HG03045 (cell line): Measurements from ENCODE around the gene D2HGDH.
"Not testable (repeated sequence)": the region's sequence is repeated elsewhere in the genome, so short reads cannot be mapped to it uniquely, and the experiment has no call there.

Source experiments
- ATAC-seq: cut with Tn5 transposase; IDR thresholded peaks from one replicate; pipeline ENCODE4 v1.9.1; 2021; ENCODE audit warnings: mild to moderate bottlenecking, moderate library complexity; ENCODE audit not compliant: unreplicated experiment

Gene D2HGDH

DNA sequence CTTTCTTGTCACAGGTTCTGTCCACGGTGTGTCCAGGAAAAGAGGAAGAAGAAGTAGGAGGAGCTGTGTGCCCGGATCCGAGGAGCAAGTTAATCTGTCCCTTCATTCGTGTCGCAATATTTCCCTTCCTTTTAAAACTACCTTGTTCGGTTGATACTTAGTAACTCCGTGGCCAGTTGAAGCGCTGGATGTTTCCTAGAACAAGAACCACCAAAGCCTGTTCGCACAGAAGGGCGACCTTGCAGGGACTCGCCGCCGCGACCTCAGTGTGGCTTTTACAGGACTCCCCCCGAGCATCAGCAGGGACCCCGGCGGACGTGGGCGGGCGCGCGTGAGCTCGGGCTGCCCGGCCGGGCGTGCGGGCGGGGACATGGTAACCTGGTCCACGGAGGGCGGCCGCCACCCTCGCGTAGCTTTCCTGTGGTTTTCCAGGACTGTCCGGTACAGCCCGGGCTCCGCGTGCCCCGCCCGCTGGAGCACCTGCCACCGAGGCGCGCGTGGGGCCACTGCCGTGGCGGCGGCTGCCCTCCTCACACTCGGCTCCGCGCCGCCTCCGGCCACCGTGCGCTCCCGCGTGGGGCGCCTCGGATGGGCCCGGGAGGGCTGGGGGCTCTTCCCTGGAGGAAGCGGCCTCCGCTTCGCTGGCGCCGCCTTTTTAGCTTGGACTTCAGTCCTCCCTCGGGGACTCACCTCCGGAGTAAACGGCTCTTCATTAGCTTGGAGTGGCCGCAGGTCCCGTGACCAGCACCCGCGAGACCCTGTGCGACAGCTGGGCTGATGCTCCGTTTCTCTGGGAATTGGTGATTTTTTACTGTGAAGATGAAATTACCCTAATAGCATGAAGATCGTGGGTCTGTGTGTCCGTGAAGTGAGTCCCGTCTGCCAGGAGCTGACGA, 9.2 kb upstream of the D2HGDH start:
- ATAC-seq = no peak

GRCh38 chr2:241726459-241726858, 8.0 kb upstream of the D2HGDH start:
- no peak for ATAC-seq

- ATAC-seq = no peak
Measured at GRCh38 chr2:241728000-241728399, 6.4 kb upstream of the D2HGDH start.

- no peak for ATAC-seq
Measured at GRCh38 chr2:241728627-241729026, 5.8 kb upstream of the D2HGDH start.

GRCh38 chr2:241729868-241730267, 4.6 kb upstream of the D2HGDH start:
- ATAC-seq = no peak

- ATAC-seq = no peak
Measured at GRCh38 chr2:241730671-241731293, 3.6 kb upstream of the D2HGDH start.

- not testable (repeated sequence) for ATAC-seq
Measured at GRCh38 chr2:241732513-241733186, 1.8 kb upstream of the D2HGDH start.

GRCh38 chr2:241733391-241734207, 831 bp upstream of the D2HGDH start:
- no peak for ATAC-seq

GRCh38 chr2:241734208-241734466, 293 bp upstream of the D2HGDH start:
- ATAC-seq = peak; percentile 34

DNA sequence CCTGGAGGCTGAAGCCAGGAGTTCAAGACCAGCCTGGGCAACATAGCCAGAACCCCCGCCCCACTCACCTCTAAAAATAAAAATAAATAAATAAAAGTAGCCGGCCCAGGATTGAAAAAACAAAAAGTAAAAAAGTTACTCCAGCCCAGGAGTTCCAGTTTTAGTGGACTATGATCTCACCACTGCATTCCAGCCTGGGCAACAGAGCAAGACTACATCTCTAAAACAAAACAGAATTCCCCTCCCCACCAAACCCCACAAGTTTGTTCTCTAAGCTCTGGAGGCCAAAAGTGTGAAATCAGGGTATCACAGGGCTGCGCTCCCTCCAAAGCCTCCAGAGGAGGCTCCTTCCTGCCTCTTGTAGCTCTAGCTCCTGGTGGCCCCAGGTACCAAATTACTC, 1.7 kb downstream of the D2HGDH start:
- no peak for ATAC-seq

GRCh38 chr2:241738040-241738686, 3.7 kb downstream of the D2HGDH start:
- ATAC-seq = no peak

DNA sequence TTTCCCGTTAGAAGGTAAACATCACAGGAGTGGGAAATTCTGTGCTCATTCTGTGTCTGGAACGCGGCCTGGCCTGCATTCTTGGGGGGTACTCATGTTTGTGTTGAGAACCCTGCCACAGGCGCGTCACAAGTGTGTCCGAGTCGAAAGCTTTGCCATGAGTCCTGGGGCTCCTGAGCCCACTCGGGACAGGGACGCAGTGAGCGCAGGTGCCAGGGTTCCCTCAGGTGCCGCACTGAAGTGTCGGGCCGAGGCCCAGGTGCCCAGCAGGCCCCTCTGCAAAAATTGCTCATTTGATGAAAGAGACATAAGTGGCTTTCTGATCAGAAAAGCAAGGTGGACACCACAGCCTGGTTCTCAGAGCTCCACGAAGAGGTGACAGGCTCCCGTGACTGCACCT, 4.7 kb downstream of the D2HGDH start:
- no peak for ATAC-seq

- ATAC-seq = no peak
Measured at GRCh38 chr2:241739651-241740050, 5.2 kb downstream of the D2HGDH start.

GRCh38 chr2:241741016-241741415, 6.6 kb downstream of the D2HGDH start:
- ATAC-seq = no peak

GRCh38 chr2:241742320-241742939, 8.0 kb downstream of the D2HGDH start:
- ATAC-seq = no peak

DNA sequence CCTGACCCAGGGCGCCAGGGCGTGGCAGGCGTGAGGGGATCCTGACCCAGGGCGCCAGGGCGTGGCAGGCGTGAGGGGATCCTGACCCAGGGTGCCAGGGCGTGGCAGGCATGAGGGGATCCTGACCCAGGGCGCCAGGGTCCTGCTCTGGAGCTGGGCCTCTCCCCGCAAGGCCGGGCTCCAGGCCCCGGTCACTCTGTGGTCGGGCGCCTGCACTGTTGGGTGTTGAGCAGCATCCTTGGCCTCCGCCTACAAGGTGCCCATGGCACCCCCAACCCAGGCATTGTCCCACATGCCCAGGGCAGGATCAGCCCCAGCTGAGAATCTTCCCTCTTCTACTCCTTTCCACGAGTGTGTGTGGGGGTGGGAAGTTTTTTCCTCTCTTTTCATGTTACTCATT, 8.6 kb downstream of the D2HGDH start:
- ATAC-seq = not testable (repeated sequence)

DNA sequence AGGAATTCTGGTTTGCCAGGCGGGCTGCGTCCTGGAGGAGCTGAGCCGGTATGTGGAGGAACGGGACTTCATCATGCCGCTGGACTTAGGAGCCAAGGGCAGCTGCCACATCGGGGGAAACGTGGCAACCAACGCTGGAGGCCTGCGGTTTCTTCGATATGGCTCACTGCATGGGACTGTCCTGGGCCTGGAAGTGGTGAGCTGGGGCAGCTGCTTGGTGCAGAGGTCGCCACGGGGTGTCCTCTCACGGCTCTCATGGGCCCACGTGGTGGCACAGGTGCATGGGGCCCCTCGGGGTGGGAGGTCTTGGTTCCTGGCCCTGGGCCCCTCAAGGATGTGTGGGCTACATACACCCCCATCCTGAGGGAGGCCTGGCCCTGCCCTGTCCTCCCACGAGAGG, 9.2 kb downstream of the D2HGDH start:
- ATAC-seq = no peak

GRCh38 chr2:241744028-241744754, 9.8 kb downstream of the D2HGDH start:
- no peak for ATAC-seq

DNA sequence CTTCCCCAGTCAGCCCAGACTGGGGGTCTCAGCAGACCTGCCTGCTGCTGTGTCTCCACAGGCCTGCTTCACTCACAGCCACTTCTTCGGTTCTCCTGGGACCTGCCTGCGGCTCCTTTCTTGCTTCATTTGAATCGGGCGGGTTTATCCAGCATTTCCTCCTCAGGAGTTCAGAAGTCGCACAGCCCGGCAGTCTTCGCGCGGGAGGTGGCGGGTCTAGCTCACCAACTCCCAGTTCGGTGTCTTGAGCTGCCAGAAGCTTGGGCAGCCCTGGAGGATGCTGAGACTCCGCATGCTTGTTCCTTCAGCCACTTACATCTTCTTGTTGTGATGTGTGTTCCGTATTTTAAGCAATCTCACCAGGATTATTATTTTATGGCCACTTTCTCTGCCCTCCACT, 10.8 kb downstream of the D2HGDH start:
- ATAC-seq = no peak

GRCh38 chr2:241746084-241746483, 11.7 kb downstream of the D2HGDH start:
- no peak for ATAC-seq
